Gastroesophageal sphincter (tissue), 3 donors: ENCODE results near the gene RPAP2.

Source experiments
- CTCF ChIP-seq, 4 experiments: fragments of 200-600 bp in 2 of 4; fragments of 450-650 bp in 2 of 4; sonication (generic) in 1 of 4; IDR thresholded peaks; one replicate each; pipeline ENCODE4 v1.5.1; 2017 to 2019; ENCODE audit warnings: antibody characterized with exemption in 4 of 4, mild to moderate bottlenecking in 2 of 4, moderate library complexity in 2 of 4
- EP300 ChIP-seq: sonication (generic); formaldehyde crosslinking; IDR thresholded peaks from one replicate; pipeline ENCODE4 v1.6.1; 2017; ENCODE audit warnings: antibody characterized with exemption, mild to moderate bottlenecking
- POLR2A ChIP-seq, 2 donors: fragments of 450-650 bp; IDR thresholded peaks; one replicate each; pipeline ENCODE4 v1.6.1; 2017; ENCODE audit warnings: antibody characterized with exemption in 2 of 2, mild to moderate bottlenecking in 2 of 2, moderate library complexity in 1 of 2

GRCh38 chr1:92441316-92441696 lies 142.4 kb downstream of the RPAP2 start:
- TF ChIP-seq CTCF (IDR thresholded peaks at IDR 0.05) (no peak), POLR2A (IDR thresholded peaks at IDR 0.05) (no peak), EP300 (no peak)
